ENCODE measurements around the gene MEF2A.
"Not testable (repeated sequence)": the region's sequence is repeated elsewhere in the genome, so short reads cannot be mapped to it uniquely, and the experiment has no call there.

MEF2A gene

DNA sequence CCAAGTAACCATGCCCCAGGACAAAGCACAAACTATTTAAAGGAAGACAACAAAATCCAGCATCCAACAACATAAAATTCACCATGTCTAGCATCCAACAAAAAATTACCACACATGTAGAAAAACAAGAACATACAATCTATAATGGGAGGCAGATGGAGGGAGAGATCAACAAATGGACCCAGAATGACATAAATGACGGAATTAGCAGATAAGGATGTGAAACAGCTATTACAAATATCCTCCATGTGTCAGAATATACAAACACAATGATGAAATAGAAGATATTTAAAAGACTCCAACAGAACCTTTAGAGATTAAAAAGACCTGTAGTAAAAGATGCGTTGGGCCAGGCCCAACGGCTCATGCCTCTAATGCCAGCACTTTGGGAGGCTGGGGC, 156.6 kb downstream of the MEF2A start:
- ATAC-seq, result no peak
- DNase-seq, result no peak
- Mint-ChIP-seq H3K4me3 (no peak overlapping the region), H3K36me3 (ENCODE audit: low read depth) (no peaks in the 10 kb centered on the region), H3K4me1 (peaks cover 40% of the 10 kb centered on the region), H3K27ac (no peak overlapping the region), H3K27me3 (no peaks in the 10 kb centered on the region), H3K9me3 (no peaks in the 10 kb centered on the region)

DNA sequence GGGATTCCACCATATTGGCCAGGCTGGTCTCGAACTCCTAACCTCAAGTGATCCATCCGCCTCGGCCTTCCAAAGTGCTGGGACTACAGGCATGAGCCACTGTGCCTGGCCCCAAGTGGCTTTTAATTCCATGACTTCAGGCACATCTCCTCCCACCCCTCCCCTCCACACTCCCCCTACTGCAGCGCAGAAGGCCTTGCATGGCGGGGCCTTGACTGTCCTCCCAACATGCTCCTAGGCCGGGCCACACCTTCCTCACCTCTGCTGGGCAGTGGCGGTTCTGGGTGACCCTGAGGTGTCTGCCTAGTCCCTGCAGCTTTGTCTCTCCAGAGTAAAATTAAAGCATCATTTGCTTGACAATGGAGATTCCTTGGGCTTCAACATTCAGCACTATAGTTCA, 160.5 kb downstream of the MEF2A start:
- ATAC-seq (no peak), DNase-seq (no peak)
- H3K4me3 Mint-ChIP-seq, result no peak overlapping the region
- H3K27me3 Mint-ChIP-seq, result no peaks in the 10 kb centered on the region
- H3K27ac Mint-ChIP-seq, result no peak overlapping the region
- peaks cover 6% of the 10 kb centered on the region for H3K4me1 Mint-ChIP-seq
- no peaks in the 10 kb centered on the region for H3K9me3 Mint-ChIP-seq
- no peaks in the 10 kb centered on the region for H3K36me3 Mint-ChIP-seq (ENCODE audit: low read depth)

DNA sequence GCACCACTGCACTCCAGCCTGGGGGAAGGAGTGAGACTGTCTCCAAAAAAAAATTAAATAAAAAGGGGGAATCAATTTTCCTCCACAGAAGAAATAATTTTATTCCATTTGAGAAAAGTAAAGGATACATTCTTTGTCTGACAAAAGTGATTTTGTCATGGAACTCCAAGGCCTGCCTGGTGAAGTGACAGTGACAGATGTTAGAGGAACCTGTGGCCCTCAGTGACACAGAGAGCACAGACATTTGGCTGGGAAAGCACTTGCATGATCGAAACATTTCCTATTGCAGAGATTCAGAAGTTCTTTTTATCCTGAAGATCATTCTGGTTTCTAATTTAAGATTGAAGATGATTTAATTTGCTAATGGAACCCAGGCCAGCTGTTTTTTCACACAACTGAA, 161.5 kb downstream of the MEF2A start:
- H3K4me1 Mint-ChIP-seq, result peaks cover 10% of the 10 kb centered on the region
- DNase-seq (no peak), ATAC-seq (no peak)
- H3K27ac Mint-ChIP-seq, result no peak overlapping the region
- no peak overlapping the region for H3K4me3 Mint-ChIP-seq
- no peaks in the 10 kb centered on the region for H3K27me3 Mint-ChIP-seq
- H3K36me3 Mint-ChIP-seq (ENCODE audit: low read depth), result no peaks in the 10 kb centered on the region
- H3K9me3 Mint-ChIP-seq, result no peaks in the 10 kb centered on the region

DNA sequence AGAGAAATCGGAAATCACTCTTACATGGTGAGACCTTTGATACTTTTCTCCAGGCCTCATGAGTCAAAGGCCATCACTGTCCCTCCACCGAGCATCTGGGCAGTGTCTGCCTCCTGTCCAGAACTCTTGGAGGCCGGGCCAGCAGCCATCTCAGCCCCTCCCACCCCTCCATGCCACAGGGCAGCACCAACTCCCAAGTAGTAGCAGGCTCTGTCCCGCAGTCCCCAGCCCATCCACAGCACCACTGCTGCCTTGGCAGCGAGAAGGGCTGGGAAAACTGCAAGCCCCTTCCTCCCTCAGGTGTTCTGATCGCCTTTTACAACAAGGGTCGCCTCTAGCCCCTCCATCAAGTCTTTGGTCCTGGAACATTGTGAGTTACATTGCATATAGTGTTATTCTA, 161.9 kb downstream of the MEF2A start:
- Mint-ChIP-seq H3K4me3 (no peak overlapping the region), H3K27me3 (no peaks in the 10 kb centered on the region), H3K9me3 (no peaks in the 10 kb centered on the region), H3K36me3 (ENCODE audit: low read depth) (no peaks in the 10 kb centered on the region), H3K27ac (no peak overlapping the region), H3K4me1 (peaks cover 13% of the 10 kb centered on the region)
- DNase-seq, result no peak
- ATAC-seq, result no peak

DNA sequence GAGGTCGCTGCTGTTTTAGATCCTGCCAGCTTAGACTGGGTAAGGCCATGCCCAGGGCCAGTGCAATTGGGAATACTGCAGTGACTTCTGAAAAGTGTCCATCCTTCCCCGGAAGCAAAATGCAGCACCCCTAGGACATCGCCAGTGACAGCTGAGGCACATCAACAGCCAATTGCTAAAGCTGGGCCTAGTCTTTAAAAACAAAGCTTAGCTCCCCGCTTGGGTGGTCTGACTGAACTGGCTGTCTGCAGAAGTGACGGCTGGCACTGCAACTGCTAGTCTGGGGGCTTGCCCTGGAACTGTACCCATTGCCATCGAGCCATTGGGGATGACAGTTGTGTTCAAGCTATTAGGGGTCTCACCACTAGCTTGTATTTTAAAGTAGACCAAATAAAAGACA, 163.1 kb downstream of the MEF2A start:
- Mint-ChIP-seq H3K27me3 (no peaks in the 10 kb centered on the region), H3K36me3 (ENCODE audit: low read depth) (no peaks in the 10 kb centered on the region), H3K27ac (no peak overlapping the region), H3K4me3 (no peak overlapping the region), H3K9me3 (no peaks in the 10 kb centered on the region), H3K4me1 (peaks cover 17% of the 10 kb centered on the region)
- ATAC-seq, result no peak
- DNase-seq, result no peak

DNA sequence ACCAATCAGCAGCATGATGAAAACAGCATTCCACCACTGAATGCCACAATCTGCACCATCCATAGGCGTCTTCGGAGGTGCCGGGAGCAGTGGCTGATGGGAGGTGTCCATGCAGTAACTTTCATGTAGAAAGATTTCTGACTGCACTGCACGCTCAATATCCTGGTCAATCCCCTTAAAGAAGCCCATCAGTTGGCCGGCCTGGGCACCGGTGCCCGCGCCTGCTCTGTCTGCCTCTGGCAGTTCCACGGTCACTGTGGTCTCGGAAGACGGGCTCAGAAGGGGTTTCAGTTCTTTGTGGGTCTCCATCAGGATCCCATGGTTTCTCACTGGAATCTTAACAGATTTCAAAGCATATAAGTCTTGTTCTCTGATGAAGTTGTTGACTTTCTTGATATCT, 163.5 kb downstream of the MEF2A start:
- Mint-ChIP-seq H3K4me1 (peaks cover 19% of the 10 kb centered on the region), H3K27ac (no peak overlapping the region), H3K27me3 (no peaks in the 10 kb centered on the region), H3K4me3 (no peak overlapping the region), H3K36me3 (ENCODE audit: low read depth) (no peaks in the 10 kb centered on the region), H3K9me3 (no peaks in the 10 kb centered on the region)
- no peak for ATAC-seq
- DNase-seq, result no peak

DNA sequence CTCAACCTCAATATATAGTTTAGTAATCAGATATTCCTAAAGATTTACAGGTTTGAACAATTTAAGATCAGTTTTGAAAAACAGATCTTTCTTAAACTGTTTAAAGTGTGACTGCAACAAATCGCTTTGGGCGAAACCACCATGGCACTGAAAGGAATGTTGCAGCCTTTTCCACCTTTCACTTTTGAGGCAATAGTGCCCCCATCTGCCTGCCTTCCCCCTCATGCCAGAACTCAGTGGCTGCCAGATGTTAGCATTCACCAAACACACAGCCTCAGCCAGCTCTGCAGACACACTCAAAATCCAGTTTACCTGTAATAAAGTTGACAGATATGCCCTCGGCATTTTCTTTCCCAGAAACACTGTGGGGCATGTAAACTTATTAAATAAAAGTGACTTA, 164.1 kb downstream of the MEF2A start:
- DNase-seq, result peak; percentile 19
- Mint-ChIP-seq H3K4me3 (no peak overlapping the region), H3K27me3 (no peaks in the 10 kb centered on the region), H3K36me3 (ENCODE audit: low read depth) (no peaks in the 10 kb centered on the region), H3K27ac (no peak overlapping the region), H3K4me1 (peaks cover 23% of the 10 kb centered on the region), H3K9me3 (no peaks in the 10 kb centered on the region)
- ATAC-seq, result no peak

DNA sequence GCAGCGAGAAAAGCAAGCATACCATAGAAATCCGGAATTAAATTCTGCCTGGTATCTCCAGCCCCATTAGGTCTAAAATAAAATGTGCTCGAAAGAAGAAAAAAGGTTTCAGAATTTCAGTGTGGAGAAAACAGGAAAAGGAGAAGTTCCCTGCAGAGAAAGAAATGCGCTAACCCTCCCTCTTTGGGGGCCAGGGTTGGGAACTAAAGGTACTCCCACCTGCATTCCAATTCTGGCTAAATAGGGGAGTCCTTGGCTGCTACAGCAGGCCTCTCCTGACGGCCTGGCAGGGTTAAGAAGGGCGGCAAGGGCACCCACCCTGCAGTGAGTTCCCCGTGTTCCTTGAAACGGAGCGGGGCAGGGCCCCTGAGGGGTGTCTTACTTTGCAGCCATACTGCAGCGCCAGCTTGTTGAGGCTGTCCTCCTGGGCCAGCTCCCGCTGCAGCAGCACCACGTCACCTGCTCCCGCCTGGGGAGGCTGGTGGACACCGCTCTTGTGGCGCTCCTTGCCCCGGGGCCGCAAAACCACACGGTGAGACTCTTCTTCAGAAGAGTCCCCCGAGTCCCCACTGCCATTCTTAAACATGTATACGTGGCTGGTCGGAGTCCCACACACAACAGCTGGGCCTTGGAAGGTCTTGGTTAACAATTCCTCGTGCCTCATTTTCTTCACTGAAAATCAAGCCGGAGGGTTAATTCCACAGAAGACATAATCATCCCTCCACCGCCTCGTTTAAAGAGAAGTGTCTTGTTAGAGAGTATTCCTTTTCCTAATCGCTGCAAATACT, 165.7 kb downstream of the MEF2A start:
- Mint-ChIP-seq H3K4me1 (peaks cover 26% of the 10 kb centered on the region), H3K27ac (no peak overlapping the region), H3K4me3 (peak overlapping the region; percentile 78), H3K9me3 (no peaks in the 10 kb centered on the region), H3K27me3 (no peaks in the 10 kb centered on the region), H3K36me3 (ENCODE audit: low read depth) (no peaks in the 10 kb centered on the region)
- ATAC-seq, result no peak
- no peak for DNase-seq

DNA sequence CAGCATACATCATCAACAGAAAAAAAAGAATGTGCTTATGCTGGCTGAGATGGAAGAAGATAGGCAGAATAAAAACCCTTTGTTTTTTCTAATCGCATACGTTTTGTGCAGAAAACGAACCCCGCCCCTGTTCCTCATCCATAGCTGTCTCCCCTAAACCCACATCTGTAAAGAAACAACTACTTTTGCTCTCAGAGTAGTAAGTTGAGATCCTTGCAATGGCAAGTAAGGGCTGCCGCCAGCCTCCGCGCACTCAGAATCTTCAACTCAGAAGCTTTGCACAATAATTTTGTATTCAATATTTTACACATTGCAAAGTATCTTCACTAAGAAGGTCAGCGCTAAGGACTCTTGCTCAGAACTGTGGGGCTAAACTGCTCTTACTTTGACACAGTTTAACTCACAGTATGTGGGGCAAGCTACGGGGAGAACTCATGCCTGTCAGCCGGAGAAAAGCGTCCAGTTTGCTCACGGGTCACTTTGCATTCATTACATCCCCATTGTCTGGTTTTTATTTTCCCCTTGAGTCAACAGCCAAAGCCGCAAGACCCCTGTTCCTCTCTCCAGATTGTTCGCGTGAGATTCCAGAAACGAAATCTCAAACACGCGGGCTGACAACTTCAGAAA, 166.5 kb downstream of the MEF2A start:
- Mint-ChIP-seq H3K27ac (peak overlapping the region; percentile 52), H3K4me1 (peaks cover 28% of the 10 kb centered on the region), H3K4me3 (peak overlapping the region; percentile 78), H3K9me3 (peaks cover 1% of the 10 kb centered on the region), H3K36me3 (ENCODE audit: low read depth) (no peaks in the 10 kb centered on the region), H3K27me3 (no peaks in the 10 kb centered on the region)
- ATAC-seq (no peak), DNase-seq (no peak)

DNA sequence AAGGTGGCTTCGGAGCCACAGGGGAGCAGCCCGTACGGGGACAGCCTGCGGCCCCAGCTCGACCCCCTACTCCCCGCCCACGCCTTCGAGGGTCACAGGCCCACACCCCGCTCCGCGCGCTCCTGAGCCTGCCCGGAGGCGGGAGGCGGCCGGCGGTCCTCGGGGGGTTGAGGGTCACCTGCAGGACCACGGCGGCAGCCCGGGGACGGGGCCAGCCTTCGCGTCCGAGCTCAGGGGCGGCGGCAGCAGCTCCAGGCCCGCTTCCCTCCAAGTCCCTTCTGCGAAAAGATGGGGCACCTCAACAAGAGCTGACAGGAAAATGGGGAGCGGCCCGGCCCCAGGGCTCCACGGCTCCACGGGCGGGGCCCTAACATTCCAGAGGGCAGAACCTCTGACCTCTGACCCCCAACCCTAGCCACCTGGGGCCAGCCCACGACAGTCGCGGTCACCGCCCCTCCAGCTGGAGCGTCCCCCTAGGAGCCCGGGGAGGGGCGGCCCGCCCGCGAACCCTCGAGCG, 167.0 kb downstream of the MEF2A start:
- Mint-ChIP-seq H3K4me1 (peaks cover 28% of the 10 kb centered on the region), H3K27me3 (no peaks in the 10 kb centered on the region), H3K27ac (peak overlapping the region; percentile 52), H3K36me3 (ENCODE audit: low read depth) (no peaks in the 10 kb centered on the region), H3K9me3 (peaks cover 5% of the 10 kb centered on the region), H3K4me3 (peak overlapping the region; percentile 78)
- DNase-seq, result no peak
- ATAC-seq, result no peak

DNA sequence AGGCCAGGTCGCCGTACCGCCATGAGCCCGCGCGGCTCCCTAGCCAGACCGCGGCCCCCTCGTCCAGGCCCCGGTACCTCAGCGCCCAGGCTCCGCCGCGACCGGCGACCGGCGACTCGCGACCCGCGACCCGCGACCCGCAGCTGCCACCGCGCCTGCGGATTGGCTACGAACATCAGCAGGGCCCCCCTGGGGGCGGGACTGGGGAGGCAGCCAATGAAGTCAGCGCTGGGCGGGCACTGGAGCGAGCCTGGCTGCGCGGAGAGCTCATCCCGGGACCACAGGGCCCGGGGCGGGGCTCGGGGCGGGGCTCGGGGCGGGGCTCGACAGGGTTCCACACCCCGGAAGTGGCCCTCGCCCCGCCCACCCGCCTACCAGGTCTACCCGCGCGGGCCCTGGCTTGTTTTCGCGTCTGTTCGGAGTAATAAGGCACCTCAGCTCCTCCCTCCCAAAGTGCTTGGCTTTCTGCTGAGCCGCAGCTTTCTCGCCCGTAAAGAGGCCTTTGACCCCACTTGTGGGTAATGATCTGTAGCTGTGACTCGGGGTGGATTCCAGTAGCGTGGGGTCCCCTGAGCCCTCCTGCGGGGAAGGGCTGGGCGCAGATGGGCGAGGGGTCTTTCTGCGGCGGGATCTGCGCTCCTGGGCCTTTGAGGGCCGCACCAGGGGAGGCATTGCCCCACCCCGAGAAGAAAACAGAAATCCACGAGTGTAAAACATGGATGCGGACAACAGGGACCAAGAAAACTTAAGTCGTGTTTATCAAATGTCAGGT, 167.7 kb downstream of the MEF2A start, which contains the start of gene LYSMD4:
Gene LYSMD4, minus strand, starts transcription at position 170 of the 772 bp plus-strand sequence. CDS start 1,438 bp downstream, outside the sequence.
- peak within 1 kb of the TSS; percentile 78 for H3K4me3 Mint-ChIP-seq
- DNase-seq (peak; percentile 99), ATAC-seq (peak; percentile 99)
- H3K36me3 Mint-ChIP-seq (ENCODE audit: low read depth), result no peaks in the 10 kb centered on the region
- peaks cover 5% of the 10 kb centered on the region for H3K9me3 Mint-ChIP-seq
- H3K4me1 Mint-ChIP-seq, result peaks cover 28% of the 10 kb centered on the region
- H3K27me3 Mint-ChIP-seq, result no peaks in the 10 kb centered on the region
- peak within 1 kb of the TSS; percentile 81 for H3K27ac Mint-ChIP-seq

DNA sequence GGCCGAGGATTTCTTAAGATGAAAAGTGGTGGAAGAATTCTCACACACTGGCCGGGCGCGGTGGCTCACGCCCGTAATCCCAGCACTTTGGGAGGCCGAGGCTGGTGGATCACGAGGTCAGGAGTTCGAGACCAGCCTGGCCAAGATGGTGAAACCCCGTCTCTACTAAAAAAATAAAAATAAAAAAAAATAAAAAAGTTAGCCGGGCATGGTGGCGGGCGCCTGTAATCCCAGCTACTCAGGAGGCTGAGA, 168.2 kb downstream of the MEF2A start:
- not testable (repeated sequence) for H3K9me3 Mint-ChIP-seq; DNase-seq; ATAC-seq; H3K36me3 Mint-ChIP-seq (ENCODE audit: low read depth); H3K27me3 Mint-ChIP-seq
- Mint-ChIP-seq H3K4me1 (peaks cover 28% of the 10 kb centered on the region), H3K4me3 (peak overlapping the region; percentile 71), H3K27ac (peak overlapping the region; percentile 81)

DNA sequence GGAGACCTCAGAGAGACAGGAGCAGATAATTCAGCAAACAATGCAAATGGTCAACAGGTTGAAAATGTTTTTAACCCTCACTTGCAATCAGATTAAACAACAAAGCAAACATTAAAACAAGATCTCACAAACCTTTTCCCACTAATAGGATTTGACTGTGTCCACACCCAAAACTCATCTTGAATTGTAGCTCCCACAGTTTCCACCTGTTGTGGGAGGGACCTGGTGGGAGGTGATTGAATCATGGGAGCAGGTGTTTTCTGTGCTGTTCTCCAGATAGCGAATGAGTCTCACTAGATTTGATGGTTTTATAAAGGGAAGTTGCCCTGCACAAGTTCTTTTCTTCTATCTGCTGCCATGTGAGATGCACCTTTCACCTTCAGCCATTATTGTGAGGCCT, 168.8 kb downstream of the MEF2A start:
- DNase-seq (no peak), ATAC-seq (no peak)
- H3K36me3 Mint-ChIP-seq (ENCODE audit: low read depth), result no peaks in the 10 kb centered on the region
- no peaks in the 10 kb centered on the region for H3K27me3 Mint-ChIP-seq
- H3K9me3 Mint-ChIP-seq, result peaks cover 5% of the 10 kb centered on the region
- peak overlapping the region; percentile 15 for H3K27ac Mint-ChIP-seq
- peak overlapping the region; percentile 27 for H3K4me3 Mint-ChIP-seq
- H3K4me1 Mint-ChIP-seq, result peaks cover 28% of the 10 kb centered on the region

DNA sequence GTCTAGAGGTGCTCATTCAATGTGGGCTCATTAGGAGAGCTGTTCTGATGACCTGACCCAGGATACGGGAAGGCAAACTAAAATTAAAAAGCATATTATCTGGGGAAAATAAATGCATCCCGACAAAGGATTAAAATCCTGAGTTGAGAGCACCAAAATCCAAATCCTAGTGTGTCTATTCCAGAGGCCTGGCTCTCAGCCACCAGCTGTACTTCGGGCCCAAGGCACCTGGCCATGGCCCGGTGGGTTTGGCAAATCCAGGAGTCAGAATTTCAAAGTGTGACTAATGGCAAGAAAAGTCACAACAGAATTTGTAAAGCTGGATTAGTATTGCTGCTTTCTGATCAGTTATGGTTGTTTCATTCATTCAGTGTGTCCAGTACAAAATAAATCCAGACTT, 170.1 kb downstream of the MEF2A start:
- H3K4me3 Mint-ChIP-seq, result no peak overlapping the region
- peaks cover 5% of the 10 kb centered on the region for H3K9me3 Mint-ChIP-seq
- no peaks in the 10 kb centered on the region for H3K27me3 Mint-ChIP-seq
- peaks cover 26% of the 10 kb centered on the region for H3K4me1 Mint-ChIP-seq
- ATAC-seq (no peak), DNase-seq (no peak)
- no peaks in the 10 kb centered on the region for H3K36me3 Mint-ChIP-seq (ENCODE audit: low read depth)
- no peak overlapping the region for H3K27ac Mint-ChIP-seq

DNA sequence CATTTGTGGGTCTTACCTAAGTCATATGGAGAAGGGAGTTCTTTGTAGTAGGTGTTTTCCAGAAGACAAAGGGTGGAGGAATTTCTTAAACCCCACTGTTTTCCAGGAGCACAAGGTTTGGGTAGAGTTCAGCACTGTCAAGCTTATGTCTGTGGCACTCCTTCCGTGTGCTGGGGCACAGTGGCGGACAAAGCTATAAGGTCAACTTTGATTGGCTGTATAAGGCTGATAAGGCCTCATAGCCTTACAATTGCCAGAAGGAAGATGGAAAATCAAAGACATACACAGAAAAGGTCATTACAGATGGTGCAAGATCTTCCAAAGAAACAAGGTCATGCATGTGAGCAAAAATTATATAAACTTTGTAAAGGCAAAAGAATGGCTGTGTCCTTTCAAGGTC, 170.9 kb downstream of the MEF2A start:
- DNase-seq, result no peak
- no peaks in the 10 kb centered on the region for H3K27me3 Mint-ChIP-seq
- no peak overlapping the region for H3K4me3 Mint-ChIP-seq
- H3K9me3 Mint-ChIP-seq, result peaks cover 5% of the 10 kb centered on the region
- no peak overlapping the region for H3K27ac Mint-ChIP-seq
- ATAC-seq, result no peak
- H3K4me1 Mint-ChIP-seq, result peaks cover 24% of the 10 kb centered on the region
- H3K36me3 Mint-ChIP-seq (ENCODE audit: low read depth), result no peaks in the 10 kb centered on the region

Data from activated naive CD8-positive, alpha-beta T cell treated with anti-CD3 and anti-CD28 coated beads, Interleukin-2, amount 50 U/mL, for 24 hours (primary cell).